Body of pancreas (tissue), 4 donors: ENCODE results near the gene GPR3. TPM values are rescaled to one million over a fixed set of nuclear protein-coding genes. Genes with fewer than 3 reads are reported as not detected.
"Not testable (repeated sequence)": the region's sequence is repeated elsewhere in the genome, so short reads cannot be mapped to it uniquely, and the experiment has no call there.

Experiments used
- ATAC-seq: fragments of 150-250 bp; one replicate; pipeline ENCODE4 v1.9.1; 2016
- DNase-seq, 4 donors: peaks; one replicate each; pipeline ENCODE4 v3.0.0-alpha.2; 2019
- H3K27ac ChIP-seq, 4 donors: fragments of 200-600 bp; sonication (generic); 1 replicate in 3 of 4; 2 replicates in 1 of 4; pipeline versions ENCODE4 v1.5.1 to v1.6.1; 2016 to 2019; ENCODE audit warnings: mild to moderate bottlenecking in 1 of 4, mixed read lengths in 1 of 4, moderate library complexity in 1 of 4
- H3K27me3 ChIP-seq, 2 donors: fragments of 200-600 bp; sonication (generic); one replicate each; pipeline ENCODE4 v1.6.0; 2016; ENCODE audit warnings: mild to moderate bottlenecking in 1 of 2
- H3K36me3 ChIP-seq, 2 donors: fragments of 200-600 bp; sonication (generic); replicated peaks in 1 of 2; 2 replicates each; pipeline ENCODE4 v1.5.1; 2016; ENCODE audit warnings: low read depth in 2 of 2; ENCODE audit not compliant: insufficient read depth in 1 of 2
- H3K4me1 ChIP-seq: fragments of 200-600 bp; sonication (generic); one replicate; pipeline ENCODE4 v1.6.0; 2016
- H3K4me3 ChIP-seq, 2 donors: fragments of 200-600 bp; sonication (generic); 1 replicate in 1 of 2; 2 replicates in 1 of 2; pipeline ENCODE4 v1.5.1; 2016 to 2019
- H3K9me3 ChIP-seq, 3 donors: fragments of 200-600 bp; sonication (generic); 1 replicate in 2 of 3; 2 replicates in 1 of 3; pipeline ENCODE4 v1.5.1; 2016
- POLR2A ChIP-seq, 3 donors: fragments of 450-650 bp; IDR thresholded peaks; one replicate each; pipeline ENCODE4 v1.6.1; 2016; ENCODE audit warnings: antibody characterized with exemption in 3 of 3, mild to moderate bottlenecking in 2 of 3
- WGBS, 2 donors: methylation state at CpG; one replicate each; pipeline ENCODE4 v1.1.5; 2017; 5-methylcytosine and 5-hydroxymethylcytosine counted together
- intact Hi-C: fragments of 100-400 bp; cut with DNase I; formaldehyde crosslinking; loops from one replicate; pipeline ENCODE4 v1.15.1; 2023
- total RNA-seq, 2 donors: library from RNA; depleted of rRNA; stranded (reverse); fragments of >200 nt; gene quantifications; one replicate each; pipeline ENCODE4 v1.1.0, GENCODE V29; 2016
- TF ChIP-seq, protein P1 (sequence below), 7 experiments: fragments of 450-650 bp in 4 of 7; fragments of 200-600 bp in 3 of 7; sonication (generic) in 3 of 7; IDR thresholded peaks; one replicate each; pipeline ENCODE4 v1.5.1; 2016 to 2019; ENCODE audit warnings: antibody characterized with exemption in 7 of 7

The GPR3 gene
- total RNA-seq, 2 donors from 2014 or later: not detected

DNA sequence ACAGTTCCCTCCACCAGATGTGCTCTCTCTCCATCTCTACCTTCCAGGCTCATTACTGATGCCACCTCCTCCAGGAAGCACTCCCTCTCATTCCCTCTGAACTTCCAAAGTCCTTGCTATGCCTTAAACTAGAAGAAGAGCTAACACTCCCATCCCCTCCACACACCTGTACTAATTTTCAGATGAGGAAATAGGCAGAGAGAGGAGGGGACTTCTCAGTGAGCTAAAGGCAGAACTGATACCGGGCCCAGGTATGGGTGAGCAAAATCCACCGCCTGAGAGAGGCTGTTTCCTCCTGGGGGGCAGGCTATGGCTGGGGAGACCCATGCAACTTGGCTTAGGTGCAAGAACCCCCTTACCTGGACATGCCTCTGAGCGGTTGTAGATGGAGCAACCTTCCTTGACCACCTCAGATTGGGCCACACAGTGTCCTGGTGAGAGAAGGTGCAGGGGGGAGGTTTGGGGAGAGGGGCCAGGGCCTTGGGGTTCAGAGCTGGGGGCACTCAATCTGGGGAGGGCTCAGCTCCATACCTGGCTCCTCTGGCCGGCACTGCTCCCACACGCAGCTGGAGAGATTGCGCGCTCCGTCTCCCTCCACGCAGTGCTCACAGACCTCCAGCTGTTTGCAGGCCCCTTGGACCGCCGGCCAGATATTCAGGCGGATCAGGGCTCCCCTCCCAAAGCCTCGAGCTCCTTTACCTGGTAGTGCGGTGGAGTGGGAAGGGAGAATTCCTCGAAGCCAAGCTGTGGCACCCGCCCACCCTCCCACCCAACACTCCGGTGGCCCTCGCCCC is 10.3 kb upstream of the GPR3 start:
- Histone ChIP-seq H3K36me3 (no peaks in the 10 kb centered on the region), H3K4me3 (no peak overlapping the region), H3K27me3 (no peaks in the 10 kb centered on the region), H3K27ac (no peak overlapping the region), H3K9me3 (no peaks in the 10 kb centered on the region), H3K4me1 (peaks cover 12% of the 10 kb centered on the region)
- DNase-seq (no peak), ATAC-seq (no peak)
- WGBS, 2 donors: 77 to 84% methylated on average over 10 to 18 of the region's 18 CpGs
- intact Hi-C loops: no loop called here
- TF ChIP-seq, protein P1, sequence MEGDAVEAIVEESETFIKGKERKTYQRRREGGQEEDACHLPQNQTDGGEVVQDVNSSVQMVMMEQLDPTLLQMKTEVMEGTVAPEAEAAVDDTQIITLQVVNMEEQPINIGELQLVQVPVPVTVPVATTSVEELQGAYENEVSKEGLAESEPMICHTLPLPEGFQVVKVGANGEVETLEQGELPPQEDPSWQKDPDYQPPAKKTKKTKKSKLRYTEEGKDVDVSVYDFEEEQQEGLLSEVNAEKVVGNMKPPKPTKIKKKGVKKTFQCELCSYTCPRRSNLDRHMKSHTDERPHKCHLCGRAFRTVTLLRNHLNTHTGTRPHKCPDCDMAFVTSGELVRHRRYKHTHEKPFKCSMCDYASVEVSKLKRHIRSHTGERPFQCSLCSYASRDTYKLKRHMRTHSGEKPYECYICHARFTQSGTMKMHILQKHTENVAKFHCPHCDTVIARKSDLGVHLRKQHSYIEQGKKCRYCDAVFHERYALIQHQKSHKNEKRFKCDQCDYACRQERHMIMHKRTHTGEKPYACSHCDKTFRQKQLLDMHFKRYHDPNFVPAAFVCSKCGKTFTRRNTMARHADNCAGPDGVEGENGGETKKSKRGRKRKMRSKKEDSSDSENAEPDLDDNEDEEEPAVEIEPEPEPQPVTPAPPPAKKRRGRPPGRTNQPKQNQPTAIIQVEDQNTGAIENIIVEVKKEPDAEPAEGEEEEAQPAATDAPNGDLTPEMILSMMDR (IDR thresholded peaks at IDR 0.05): no peak
- no peak for TF ChIP-seq POLR2A (IDR thresholded peaks at IDR 0.05)

DNA sequence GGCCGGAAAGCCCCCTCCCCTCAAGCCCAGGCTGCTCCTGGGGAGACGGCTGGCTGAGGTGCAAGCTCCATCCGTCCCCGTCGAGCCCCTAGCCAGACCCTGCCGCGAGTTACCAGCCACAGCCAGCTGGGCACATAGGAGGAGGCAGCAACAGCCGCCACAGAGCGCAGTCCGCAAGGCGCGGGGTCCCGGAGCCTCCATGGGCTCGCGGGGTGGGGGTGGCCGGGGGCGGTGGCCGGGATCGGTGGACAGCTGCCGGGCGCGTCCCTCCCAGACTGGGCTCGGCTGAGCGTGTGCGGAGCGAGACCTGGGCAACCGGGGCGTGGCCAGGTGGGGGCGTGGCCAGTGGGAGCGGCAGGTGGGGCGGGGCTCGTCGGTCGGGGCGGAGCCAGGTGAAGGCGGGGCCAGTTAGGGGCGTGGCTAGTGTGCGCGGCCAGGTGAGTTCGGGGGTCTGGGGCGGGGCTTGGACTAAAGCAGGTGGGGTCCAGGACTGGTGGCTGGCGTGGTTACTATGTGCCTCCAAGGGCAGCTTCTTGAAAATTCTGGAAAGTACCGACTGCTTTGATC is 9.3 kb upstream of the GPR3 start, which contains the start of gene CD164L2:
Gene CD164L2 (minus strand): TSS at position 295 of the 567 bp plus-strand sequence. CDS start 94 bp downstream, at position 201.
- H3K4me3 ChIP-seq: no peak within 1 kb of the TSS
- peaks cover 12% of the 10 kb centered on the region for H3K4me1 ChIP-seq
- TF ChIP-seq POLR2A (IDR thresholded peaks at IDR 0.05): peak in 2 of 3 donors; percentile 17
- TF ChIP-seq, protein P1 (IDR thresholded peaks at IDR 0.05): no peak
- H3K9me3 ChIP-seq: no peaks in the 10 kb centered on the region
- intact Hi-C loops: no loop called here
- WGBS, 2 donors: 11 to 22% methylated on average over 8 to 36 of the region's 43 CpGs
- DNase-seq (peak; percentile 79 to 91 (median 85)), ATAC-seq (peak; percentile 90)
- H3K27me3 ChIP-seq: no peaks in the 10 kb centered on the region
- H3K27ac ChIP-seq: no peak within 1 kb of the TSS
- H3K36me3 ChIP-seq: no peaks in the 10 kb centered on the region

DNA sequence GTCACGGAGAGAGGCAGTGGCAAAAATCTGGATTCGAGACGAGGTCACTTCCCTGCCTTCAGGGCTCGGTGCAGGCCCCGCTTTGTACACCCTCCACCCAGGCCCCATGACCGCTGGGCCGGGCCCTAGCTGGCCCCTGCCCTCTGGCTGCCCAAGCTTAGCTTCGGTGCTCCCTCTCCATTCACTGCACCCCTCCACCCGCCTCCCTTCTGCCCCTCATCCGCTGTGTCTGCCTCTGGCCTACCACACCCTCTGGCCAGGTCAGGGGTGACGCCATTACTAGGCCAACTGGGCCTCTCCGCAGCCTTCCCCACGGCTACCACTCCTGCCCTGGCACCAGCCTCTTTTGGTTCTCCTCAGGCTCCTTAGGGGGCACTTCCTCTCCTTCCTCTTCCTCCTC is 8.8 kb upstream of the GPR3 start:
- Histone ChIP-seq H3K4me1 (peaks cover 14% of the 10 kb centered on the region), H3K9me3 (no peaks in the 10 kb centered on the region), H3K4me3 (no peak overlapping the region), H3K27me3 (no peaks in the 10 kb centered on the region), H3K27ac (no peak overlapping the region), H3K36me3 (no peaks in the 10 kb centered on the region)
- ATAC-seq: no peak
- no peak for DNase-seq
- TF ChIP-seq, protein P1 (IDR thresholded peaks at IDR 0.05): no peak
- no peak for TF ChIP-seq POLR2A (IDR thresholded peaks at IDR 0.05)
- intact Hi-C loops: no loop called here
- WGBS, 2 donors: 88 to 92% methylated on average over 12 to 13 of the region's 13 CpGs

DNA sequence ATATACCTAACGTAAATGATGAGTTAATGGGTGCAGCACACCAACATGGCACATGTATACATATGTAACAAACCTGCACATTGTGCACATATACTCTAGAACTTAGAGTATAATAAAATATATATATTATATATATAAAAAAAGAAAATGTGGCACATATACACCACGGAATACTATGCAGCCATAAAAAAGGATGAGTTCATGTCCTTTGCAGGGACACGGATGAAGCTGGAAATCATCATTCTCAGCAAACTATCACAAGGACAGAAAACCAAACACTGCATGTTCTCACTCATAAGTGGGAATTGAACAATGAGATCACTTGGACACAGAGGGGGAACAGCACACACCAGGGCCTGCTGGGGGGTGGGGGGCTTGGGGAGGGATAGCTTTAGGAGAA is 7.6 kb upstream of the GPR3 start:
- H3K27me3 ChIP-seq, ATAC-seq, H3K4me3 ChIP-seq, H3K36me3 ChIP-seq, intact Hi-C loops, DNase-seq, H3K9me3 ChIP-seq, H3K27ac ChIP-seq: not testable (repeated sequence)
- H3K4me1 ChIP-seq: peaks cover 15% of the 10 kb centered on the region
- 92 to 94% methylated on average over 3 of the region's 3 CpGs for WGBS, 2 donors

DNA sequence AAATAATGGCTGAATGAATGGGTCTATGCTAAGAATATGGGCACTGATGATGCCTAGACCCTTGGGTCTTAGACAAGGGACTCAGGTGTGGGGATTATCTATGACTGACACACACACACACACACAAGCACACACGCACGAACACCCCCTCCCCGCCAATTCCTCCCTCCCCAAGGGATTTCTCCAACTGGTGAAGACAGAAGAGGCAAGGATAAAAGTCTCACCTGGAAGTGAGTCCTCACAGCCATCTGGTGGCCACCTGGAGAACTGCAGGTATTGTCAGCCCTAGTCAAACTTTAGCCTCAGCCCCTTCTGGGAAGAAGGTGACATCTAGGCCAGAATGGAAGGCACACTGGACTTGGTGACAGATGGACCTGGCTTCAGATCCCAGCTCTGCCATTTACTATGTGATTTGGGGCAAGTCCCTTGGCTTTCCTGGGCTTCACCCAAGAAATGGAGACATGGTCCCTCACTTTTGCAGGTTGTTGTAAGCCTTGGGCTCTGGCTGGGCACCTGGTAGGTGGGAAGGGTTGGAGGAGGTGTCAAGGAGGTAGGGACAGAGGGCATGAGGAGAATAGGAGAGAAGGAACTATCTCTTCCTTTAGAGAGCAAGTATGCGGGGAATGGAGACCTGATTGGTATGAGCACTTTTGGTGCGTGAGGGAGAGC is 4.0 kb upstream of the GPR3 start:
- H3K4me1 ChIP-seq: peaks cover 22% of the 10 kb centered on the region
- DNase-seq: peak; percentile 82 to 89 (median 84)
- H3K27me3 ChIP-seq: no peaks in the 10 kb centered on the region
- H3K36me3 ChIP-seq: no peaks in the 10 kb centered on the region
- H3K9me3 ChIP-seq: no peaks in the 10 kb centered on the region
- H3K27ac ChIP-seq: no peak overlapping the region
- intact Hi-C loops: no loop called here
- no peak for TF ChIP-seq POLR2A (IDR thresholded peaks at IDR 0.05)
- TF ChIP-seq, protein P1 (IDR thresholded peaks at IDR 0.05): peak; percentile 64 to 94 (median 87)
- peak; percentile 50 for ATAC-seq
- no peak overlapping the region for H3K4me3 ChIP-seq
- WGBS, 2 donors: 35 to 45% methylated on average over 5 of the region's 5 CpGs
